Mucosa of rectum (tissue), 2 donors: ENCODE results near the gene NAT8L.

Experiments
- H3K27ac ChIP-seq, 2 donors: one replicate each; pipeline ENCODE4 v1.7.0; 2013; ENCODE audit warnings: inconsistent platforms in 2 of 2, low read depth in 2 of 2, low read length in 2 of 2
- H3K27me3 ChIP-seq, 2 donors: one replicate each; pipeline ENCODE4 v1.7.0; 2013; ENCODE audit warnings: low read length in 2 of 2; ENCODE audit not compliant: control insufficient read depth in 2 of 2, insufficient read depth in 2 of 2
- H3K36me3 ChIP-seq, 2 donors: one replicate each; pipeline ENCODE4 v1.7.0; 2013; ENCODE audit warnings: low read length in 2 of 2; ENCODE audit not compliant: control insufficient read depth in 2 of 2, insufficient read depth in 2 of 2
- H3K4me1 ChIP-seq, 2 donors: one replicate each; pipeline ENCODE4 v1.7.0; 2013; ENCODE audit warnings: low read length in 2 of 2, mild to moderate bottlenecking in 1 of 2; ENCODE audit not compliant: control insufficient read depth in 2 of 2, insufficient read depth in 2 of 2
- H3K4me3 ChIP-seq, 2 donors: one replicate each; pipeline ENCODE4 v1.7.0; 2013; ENCODE audit warnings: low read length in 2 of 2
- H3K9ac ChIP-seq, 2 donors: one replicate each; pipeline ENCODE4 v1.7.0; 2013; ENCODE audit warnings: low read length in 2 of 2, low read depth in 1 of 2, mild to moderate bottlenecking in 1 of 2
- H3K9me3 ChIP-seq, 2 donors: one replicate each; pipeline ENCODE4 v1.7.0; 2013; ENCODE audit warnings: low read length in 2 of 2; ENCODE audit not compliant: control insufficient read depth in 2 of 2
- donor health status: healthy.
- donor health status: Normal muscosa, but diverticular disease.

NAT8L gene

DNA sequence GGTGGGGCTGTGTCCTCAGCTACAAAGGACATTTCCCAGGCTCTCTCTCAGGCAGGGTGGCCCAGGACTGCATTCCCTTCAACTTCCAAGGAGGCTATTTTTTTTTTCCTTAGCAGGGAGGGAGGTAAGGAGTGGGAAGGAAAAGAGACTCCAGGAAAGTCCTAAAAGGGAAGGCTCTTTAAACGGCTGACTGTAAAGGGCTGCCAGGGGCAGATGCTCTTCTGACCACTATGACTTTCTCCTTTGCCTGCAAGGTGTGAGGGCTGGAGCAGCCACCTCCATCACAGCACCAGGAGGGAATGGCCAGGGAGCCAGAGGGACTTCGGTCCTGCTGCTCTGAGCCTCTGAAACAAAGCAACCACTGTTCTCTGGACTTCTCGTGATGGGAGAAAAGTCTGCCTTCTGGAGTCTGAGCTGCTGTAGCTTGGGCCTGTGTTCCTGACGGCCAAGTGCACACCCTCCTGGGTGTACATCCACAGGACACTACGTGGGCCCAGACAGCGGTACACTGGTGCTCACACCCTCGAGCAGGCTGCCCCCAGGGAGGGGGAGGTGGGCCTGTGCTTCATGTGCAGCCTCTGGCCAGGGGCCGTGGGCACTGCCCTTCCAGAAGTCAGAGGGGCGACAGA, 17.9 kb downstream of the NAT8L start:
- Histone ChIP-seq H3K4me1 (no peaks in the 10 kb centered on the region), H3K36me3 (no peaks in the 10 kb centered on the region), H3K4me3 (no peak overlapping the region), H3K9me3 (no peaks in the 10 kb centered on the region), H3K27me3 (no peaks in the 10 kb centered on the region), H3K27ac (no peak overlapping the region), H3K9ac (no peak overlapping the region)

DNA sequence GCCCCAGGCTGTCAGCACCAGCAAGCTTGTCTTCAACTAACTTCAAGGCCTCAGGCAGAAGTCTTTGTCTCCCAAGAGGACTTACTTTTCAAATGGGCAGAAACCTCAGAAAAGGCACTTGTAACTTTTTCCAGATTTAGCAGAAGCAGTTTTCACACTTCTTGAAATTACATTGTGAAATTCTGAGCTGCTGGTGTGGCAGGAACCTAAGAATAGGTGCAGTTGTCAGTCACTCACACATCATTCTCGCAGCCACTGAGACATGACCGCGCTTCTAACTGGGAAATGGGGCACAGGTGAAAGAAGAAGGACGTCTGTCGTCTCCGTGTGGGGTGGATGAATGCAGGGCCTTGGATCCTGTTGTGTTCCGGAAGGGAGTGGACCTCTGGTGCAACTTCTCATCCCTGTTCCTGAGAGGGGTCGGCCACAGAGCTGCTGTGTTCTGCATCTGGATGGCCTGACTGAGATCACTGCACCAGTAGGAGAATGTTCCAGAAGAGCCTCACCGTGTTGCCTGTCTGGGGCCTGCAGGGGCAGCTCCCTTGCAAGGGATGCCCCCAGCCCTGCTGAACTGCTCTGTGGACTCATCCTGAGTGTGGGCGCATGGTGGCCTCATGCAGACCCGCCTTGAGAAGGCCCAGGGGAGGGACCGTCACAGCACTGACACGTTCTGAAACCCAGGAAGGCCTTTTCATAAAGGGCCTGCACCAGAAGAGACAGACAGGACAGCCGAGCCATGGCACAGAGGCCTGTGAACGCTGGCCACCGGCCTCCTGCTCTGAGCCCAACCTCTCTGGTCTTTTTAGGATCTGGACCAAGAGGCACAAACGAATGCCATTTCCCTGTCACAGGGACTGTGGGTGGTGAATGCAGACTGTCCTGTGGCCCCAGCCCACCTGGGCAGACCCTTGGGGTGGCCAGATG, 18.7 kb downstream of the NAT8L start:
- H3K36me3 ChIP-seq: no peaks in the 10 kb centered on the region
- no peaks in the 10 kb centered on the region for H3K27me3 ChIP-seq
- H3K27ac ChIP-seq: no peak overlapping the region
- no peaks in the 10 kb centered on the region for H3K9me3 ChIP-seq
- no peak overlapping the region for H3K9ac ChIP-seq
- no peak overlapping the region for H3K4me3 ChIP-seq
- H3K4me1 ChIP-seq: no peaks in the 10 kb centered on the region

DNA sequence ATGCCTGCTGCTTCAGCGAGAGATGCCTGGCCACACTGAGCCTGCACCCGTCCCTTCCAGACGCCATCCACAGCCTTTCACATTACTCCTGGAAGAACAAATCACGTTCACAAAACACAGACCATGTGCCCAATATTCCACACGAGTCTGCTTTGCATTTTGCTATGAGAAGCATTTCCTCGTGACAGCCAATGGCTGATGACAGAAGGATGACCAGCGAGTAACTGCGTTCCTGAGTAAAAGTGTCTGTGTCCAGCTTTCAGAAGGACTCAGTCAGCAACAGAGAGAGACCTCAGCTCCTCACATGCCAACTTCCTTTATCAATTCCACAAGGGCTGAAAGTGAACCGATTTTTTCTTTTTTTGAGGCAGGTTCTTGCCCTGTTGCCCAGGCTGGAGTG, 19.5 kb downstream of the NAT8L start:
- H3K9ac ChIP-seq: no peak overlapping the region
- no peaks in the 10 kb centered on the region for H3K36me3 ChIP-seq
- no peaks in the 10 kb centered on the region for H3K4me1 ChIP-seq
- no peak overlapping the region for H3K27ac ChIP-seq
- H3K9me3 ChIP-seq: no peaks in the 10 kb centered on the region
- H3K4me3 ChIP-seq: no peak overlapping the region
- no peaks in the 10 kb centered on the region for H3K27me3 ChIP-seq

DNA sequence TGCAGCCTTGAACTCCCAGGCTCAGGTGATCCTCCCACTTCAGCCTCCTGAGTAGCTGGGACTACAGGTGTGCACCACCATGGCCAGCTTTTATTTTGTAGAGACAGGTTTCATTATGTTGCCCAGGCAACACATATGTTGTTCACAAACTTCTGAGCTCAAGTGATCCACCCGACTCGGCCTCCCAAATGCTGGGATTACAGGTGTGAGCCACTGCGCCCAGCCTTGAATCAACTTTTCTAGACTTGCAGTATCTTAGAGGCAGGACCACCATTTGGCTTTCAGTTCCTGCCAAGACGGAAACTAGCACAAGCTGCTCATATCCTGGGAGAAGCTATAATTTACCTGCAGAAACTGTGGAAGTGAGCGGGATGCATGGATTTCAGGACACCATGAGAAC, 19.9 kb downstream of the NAT8L start:
- no peaks in the 10 kb centered on the region for H3K27me3 ChIP-seq
- no peaks in the 10 kb centered on the region for H3K9me3 ChIP-seq
- no peak overlapping the region for H3K27ac ChIP-seq
- no peaks in the 10 kb centered on the region for H3K4me1 ChIP-seq
- H3K36me3 ChIP-seq: no peaks in the 10 kb centered on the region
- no peak overlapping the region for H3K9ac ChIP-seq
- no peak overlapping the region for H3K4me3 ChIP-seq

DNA sequence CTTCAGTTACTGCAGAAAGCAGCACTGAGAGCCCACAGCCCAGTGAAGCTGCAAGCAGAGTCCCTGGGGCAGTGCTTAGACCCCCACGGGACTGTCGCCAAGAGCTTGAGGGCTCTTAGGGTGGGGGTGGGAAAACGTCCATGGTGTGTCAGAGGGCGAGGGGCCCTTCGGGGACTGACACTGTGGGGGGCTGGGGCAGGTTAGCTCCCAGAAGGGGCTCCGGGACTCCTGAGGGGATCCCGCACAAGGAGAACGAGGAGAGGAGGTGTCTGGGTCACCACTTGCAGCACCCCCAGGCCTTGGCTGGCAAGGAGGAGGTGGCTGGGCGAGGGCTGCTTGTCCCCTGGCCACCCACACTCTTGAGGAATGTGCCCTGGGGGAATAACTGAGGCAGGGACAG, 20.8 kb downstream of the NAT8L start:
- Histone ChIP-seq H3K9me3 (no peaks in the 10 kb centered on the region), H3K9ac (no peak overlapping the region), H3K27ac (no peak overlapping the region), H3K27me3 (no peaks in the 10 kb centered on the region), H3K4me1 (no peaks in the 10 kb centered on the region), H3K36me3 (no peaks in the 10 kb centered on the region), H3K4me3 (no peak overlapping the region)

DNA sequence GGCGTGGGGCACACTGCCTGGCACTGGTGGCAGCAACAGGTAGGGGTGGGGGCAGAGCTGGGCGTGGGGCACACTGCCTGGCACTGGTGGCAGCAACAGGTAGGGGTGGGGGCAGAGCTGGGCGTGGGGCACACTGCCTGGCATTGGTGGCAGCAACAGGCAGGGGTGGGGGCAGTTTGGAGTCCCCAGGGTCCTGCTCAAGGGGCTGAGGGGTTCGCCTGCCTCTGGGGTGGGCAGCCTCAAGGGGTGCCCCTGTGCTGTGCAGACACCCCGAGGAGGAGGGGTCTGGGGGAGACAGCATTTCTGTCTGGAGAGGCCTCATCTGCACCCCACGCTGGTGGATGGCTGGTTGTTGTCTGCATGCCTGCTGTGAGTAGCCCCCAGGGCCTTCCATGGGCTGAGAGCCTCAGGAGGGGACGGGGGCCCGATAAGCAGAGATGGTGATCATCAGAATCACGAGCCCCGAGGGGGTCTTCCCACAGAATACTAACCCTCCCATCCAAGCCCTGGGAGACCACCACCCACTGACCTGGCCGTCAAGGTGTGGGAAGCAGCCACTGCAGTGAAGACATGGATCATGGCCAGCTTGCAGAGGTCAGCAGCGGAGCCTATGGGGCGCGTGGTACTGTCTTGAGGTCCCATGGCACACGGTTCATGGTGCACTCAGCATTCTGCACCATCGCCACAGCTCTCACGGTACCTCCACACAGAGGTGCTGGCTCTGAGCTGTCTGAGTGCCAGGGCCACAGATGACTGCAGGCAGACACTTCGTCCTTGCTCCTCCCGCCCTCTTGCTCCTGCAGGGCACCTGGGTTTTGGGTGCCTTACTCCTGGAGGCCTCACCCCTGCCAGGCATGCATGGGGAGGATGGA, 21.5 kb downstream of the NAT8L start:
- Histone ChIP-seq H3K4me3 (no peak overlapping the region), H3K27ac (no peak overlapping the region), H3K27me3 (no peaks in the 10 kb centered on the region)

DNA sequence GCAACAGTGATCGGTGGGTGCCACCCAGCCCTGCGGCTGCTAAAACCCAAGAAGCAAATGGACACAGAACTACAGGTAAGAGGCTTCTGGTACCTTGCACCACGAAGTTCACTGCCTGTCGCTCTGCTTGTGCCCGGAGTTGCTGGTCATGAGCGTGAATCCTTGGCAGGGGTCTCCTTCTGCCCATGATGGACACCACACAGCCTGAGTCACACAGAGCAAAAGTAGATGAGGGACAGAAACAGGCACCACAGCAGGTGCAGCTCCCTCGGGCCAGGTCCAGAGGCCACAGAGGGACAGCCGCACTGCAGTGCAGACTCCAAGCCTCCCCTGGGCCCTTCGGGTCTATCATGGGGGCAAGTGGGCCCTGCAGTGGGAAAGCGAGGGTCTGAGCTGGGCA, 22.4 kb downstream of the NAT8L start:
- no peaks in the 10 kb centered on the region for H3K27me3 ChIP-seq
- no peak overlapping the region for H3K27ac ChIP-seq
- H3K9ac ChIP-seq: no peak overlapping the region
- H3K4me3 ChIP-seq: no peak overlapping the region
- H3K36me3 ChIP-seq: no peaks in the 10 kb centered on the region
- H3K4me1 ChIP-seq: no peaks in the 10 kb centered on the region
- no peaks in the 10 kb centered on the region for H3K9me3 ChIP-seq

More for the DNA sequence above, 21.5 kb downstream of the NAT8L start:
- no peaks in the 10 kb centered on the region for H3K36me3 ChIP-seq
- H3K9ac ChIP-seq: no peak overlapping the region
- H3K4me1 ChIP-seq: no peaks in the 10 kb centered on the region
- H3K9me3 ChIP-seq: no peaks in the 10 kb centered on the region

DNA sequence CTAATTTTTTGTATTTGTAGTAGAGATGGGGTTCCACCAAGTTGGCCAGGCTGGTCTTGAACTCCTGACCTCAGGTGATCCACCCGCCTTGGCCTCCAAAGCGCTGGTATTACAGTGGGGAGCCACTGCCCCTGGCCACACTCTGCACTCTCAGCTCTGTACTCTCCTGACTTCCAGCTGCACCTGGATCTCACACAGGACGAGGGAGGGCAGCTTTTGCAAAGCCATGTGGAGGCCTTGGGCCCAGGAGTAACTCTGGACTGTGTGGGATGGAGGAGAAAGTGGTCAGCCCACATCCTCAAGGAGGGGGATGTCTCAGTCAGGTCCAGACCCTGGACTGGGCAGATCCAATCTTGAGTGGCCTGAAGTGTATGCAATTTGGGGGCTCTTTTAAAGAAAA, 23.0 kb downstream of the NAT8L start:
- H3K9ac ChIP-seq: no peak overlapping the region
- H3K4me1 ChIP-seq: no peaks in the 10 kb centered on the region
- H3K36me3 ChIP-seq: no peaks in the 10 kb centered on the region
- no peak overlapping the region for H3K4me3 ChIP-seq
- H3K27ac ChIP-seq: no peak overlapping the region
- no peaks in the 10 kb centered on the region for H3K9me3 ChIP-seq
- H3K27me3 ChIP-seq: no peaks in the 10 kb centered on the region

DNA sequence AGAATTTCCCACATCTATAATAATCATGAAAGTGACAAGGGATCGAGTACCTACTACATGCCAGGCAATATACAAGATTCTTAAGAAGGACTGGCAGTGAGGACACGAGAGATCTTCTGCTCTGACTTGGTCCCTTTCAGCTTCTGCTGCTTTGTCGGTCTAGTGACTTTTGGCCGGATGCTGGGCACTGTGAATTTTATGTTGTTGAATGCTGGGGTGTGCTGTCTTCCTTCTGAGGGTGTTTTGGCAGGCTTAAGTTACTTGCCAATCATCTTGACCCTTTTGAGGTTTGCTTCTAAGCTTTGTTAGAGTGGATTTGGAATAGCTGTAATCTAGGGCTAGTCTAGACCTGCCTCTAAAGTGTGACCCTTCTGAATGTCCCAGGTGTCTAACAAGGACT, 23.5 kb downstream of the NAT8L start:
- H3K36me3 ChIP-seq: no peaks in the 10 kb centered on the region

More for the DNA sequence above, 23.5 kb downstream of the NAT8L start:
- Histone ChIP-seq H3K27ac (no peak overlapping the region), H3K9me3 (no peaks in the 10 kb centered on the region), H3K27me3 (no peaks in the 10 kb centered on the region), H3K9ac (no peak overlapping the region), H3K4me1 (no peaks in the 10 kb centered on the region), H3K4me3 (no peak overlapping the region)
